Prostate gland (tissue), 2 donors: Measurements from ENCODE around the gene ACTL10. TPM values are rescaled to one million over a fixed set of nuclear protein-coding genes. Genes with fewer than 3 reads are reported as not detected.

Experiments
- DNase-seq: peaks from one replicate; pipeline ENCODE4 v3.0.0-alpha.2; 2019; ENCODE audit warnings: low spot score
- H3K27ac ChIP-seq, 2 donors: fragments of 200-600 bp; sonication (generic); 2 replicates each; pipeline ENCODE4 v1.5.1; 2017 to 2019
- H3K27me3 ChIP-seq: fragments of 200-600 bp; sonication (generic); replicated peaks from 2 replicates; pipeline ENCODE4 v1.5.1; 2019; ENCODE audit not compliant: insufficient read depth
- H3K36me3 ChIP-seq, 2 donors: fragments of 200-600 bp; sonication (generic); 1 replicate in 1 of 2; 2 replicates in 1 of 2; pipeline versions ENCODE4 v1.5.1 to v1.8.1; 2017 to 2019
- H3K4me1 ChIP-seq: fragments of 200-600 bp; sonication (generic); replicated peaks from 2 replicates; pipeline ENCODE4 v1.5.1; 2019
- H3K4me3 ChIP-seq, 2 donors: fragments of 200-600 bp; sonication (generic); 2 replicates each; pipeline ENCODE4 v1.5.1; 2017 to 2019
- H3K9me3 ChIP-seq: fragments of 200-600 bp; sonication (generic); 2 replicates; pipeline ENCODE4 v1.5.1; 2017
- CTCF ChIP-seq, 4 experiments: fragments of 200-600 bp in 2 of 4; fragments of 450-650 bp in 2 of 4; sonication (generic) in 2 of 4; IDR thresholded peaks; 1 replicate in 3 of 4; 2 replicates in 1 of 4; pipeline ENCODE4 v1.5.1; 2016 to 2019; ENCODE audit warnings: antibody characterized with exemption in 4 of 4, mild to moderate bottlenecking in 2 of 4, moderate library complexity in 2 of 4
- POLR2A ChIP-seq: fragments of 450-650 bp; IDR thresholded peaks from one replicate; pipeline ENCODE4 v1.6.1; 2016; ENCODE audit warnings: antibody characterized with exemption, mild to moderate bottlenecking
- POLR2AphosphoS5 ChIP-seq: sonication (generic); formaldehyde crosslinking; IDR thresholded peaks from one replicate; pipeline ENCODE4 v1.6.1; 2017; ENCODE audit warnings: antibody characterized with exemption
- WGBS: methylation state at CpG from one replicate; pipeline ENCODE4 v1.1.5; 2018; 5-methylcytosine and 5-hydroxymethylcytosine counted together
- intact Hi-C: fragments of 100-400 bp; cut with DNase I; formaldehyde crosslinking; loops from one replicate; pipeline ENCODE4 v1.14.2; 2022
- total RNA-seq, 2 donors: library from RNA; depleted of rRNA; stranded (reverse); fragments of >200 nt; gene quantifications; one replicate each; pipeline ENCODE4 v1.1.0, GENCODE V29; 2016

ACTL10 gene
- total RNA-seq, 2 donors from 2014 or later = 7.9 to 8.5 TPM

DNA sequence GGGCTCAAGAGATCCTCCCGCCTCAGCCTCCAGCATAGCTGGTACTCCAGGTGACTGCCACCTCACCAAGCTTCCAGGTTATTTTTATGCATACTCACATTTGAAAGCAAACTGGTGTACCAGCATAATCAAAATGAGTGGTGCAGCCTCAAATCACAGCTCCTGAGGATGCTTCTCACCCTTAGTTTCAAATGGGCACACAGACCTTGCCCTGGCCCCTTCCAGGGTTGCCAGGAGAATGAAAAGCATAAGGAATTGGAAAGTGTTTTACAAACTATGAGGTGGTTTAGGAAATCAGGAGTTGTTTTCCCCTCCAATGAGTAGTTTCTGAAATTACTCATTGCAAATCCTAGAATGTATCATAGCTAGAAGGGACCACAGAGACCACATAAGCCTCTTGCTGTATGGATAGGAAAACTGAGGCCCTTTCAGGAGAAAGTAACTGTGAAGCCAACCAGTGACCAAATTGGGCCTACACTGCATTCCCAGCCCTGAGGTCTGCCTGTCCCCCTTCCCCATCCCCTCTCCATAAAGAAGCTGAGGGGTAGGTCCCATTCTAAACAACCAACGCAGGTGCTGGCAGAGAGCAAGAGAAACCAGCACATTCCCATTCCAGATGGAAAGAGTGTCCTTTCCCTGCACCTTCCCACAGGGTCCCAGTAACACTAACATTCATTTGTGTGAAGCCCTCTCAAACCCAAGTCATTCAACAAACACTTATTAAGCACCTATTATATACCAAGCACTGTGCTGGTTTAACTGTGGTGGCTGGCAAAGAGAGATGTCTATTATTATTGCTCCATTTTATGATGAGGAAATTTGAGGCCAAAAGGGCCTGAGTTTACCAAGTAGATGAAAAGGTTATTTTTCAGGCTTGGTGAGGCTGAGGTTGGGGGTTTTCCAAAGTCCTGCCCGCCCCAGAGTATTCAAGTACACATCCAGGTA, 21.5 kb downstream of the ACTL10 start:
- intact Hi-C loops = no loop called here
- no peaks in the 10 kb centered on the region for H3K4me1 ChIP-seq
- H3K9me3 ChIP-seq = no peaks in the 10 kb centered on the region
- WGBS = 84% methylated on average over 3 of the region's 3 CpGs
- H3K4me3 ChIP-seq = no peak overlapping the region
- H3K27ac ChIP-seq = no peak overlapping the region
- no peaks in the 10 kb centered on the region for H3K27me3 ChIP-seq
- no peak for TF ChIP-seq POLR2A
- H3K36me3 ChIP-seq = no peaks in the 10 kb centered on the region
- DNase-seq = no peak

DNA sequence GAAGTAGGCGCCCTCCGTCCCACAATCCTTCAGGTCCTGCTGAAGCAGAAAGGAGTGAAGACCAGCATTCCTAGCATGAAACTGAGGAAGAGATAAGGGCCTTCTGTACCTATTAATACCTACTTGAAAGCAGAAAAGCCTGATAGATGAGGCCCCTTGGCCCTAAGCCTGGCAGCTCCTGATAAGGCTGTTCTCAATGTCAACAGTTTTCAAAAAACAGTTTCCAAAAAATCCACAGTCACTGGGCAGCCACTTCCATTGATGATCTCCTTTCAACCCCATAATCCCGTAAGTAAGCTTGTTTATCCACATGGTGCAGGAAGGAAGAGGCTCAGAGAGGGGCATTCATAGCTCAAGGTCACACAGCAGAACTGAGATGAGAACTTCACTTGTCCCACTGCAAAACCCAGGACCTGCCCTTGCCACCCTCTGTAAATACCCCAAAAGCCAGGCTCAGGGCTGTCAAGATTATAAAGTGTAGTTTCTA, 22.2 kb downstream of the ACTL10 start:
- DNase-seq = no peak
- TF ChIP-seq CTCF (IDR thresholded peaks at IDR 0.05) = no peak
- no peak for TF ChIP-seq POLR2A
- no peak for TF ChIP-seq POLR2AphosphoS5
- Histone ChIP-seq H3K4me1 (no peaks in the 10 kb centered on the region), H3K36me3 (no peaks in the 10 kb centered on the region), H3K27me3 (no peaks in the 10 kb centered on the region), H3K27ac (no peak overlapping the region), H3K4me3 (no peak overlapping the region), H3K9me3 (no peaks in the 10 kb centered on the region)
- intact Hi-C loops = no loop called here
- WGBS = 81% methylated on average over 3 of the region's 3 CpGs

- Histone ChIP-seq H3K27ac (no peak overlapping the region), H3K36me3 (no peaks in the 10 kb centered on the region), H3K27me3 (no peaks in the 10 kb centered on the region), H3K4me3 (no peak overlapping the region), H3K4me1 (no peaks in the 10 kb centered on the region), H3K9me3 (no peaks in the 10 kb centered on the region)
- intact Hi-C loops = no loop called here
- no peak for DNase-seq
- TF ChIP-seq CTCF (IDR thresholded peaks at IDR 0.05) (no peak), POLR2A (no peak), POLR2AphosphoS5 (no peak)
- WGBS = 100% methylated on average over 1 of the region's 1 CpG
Measured at GRCh38 chr20:33689493-33689892, 22.8 kb downstream of the ACTL10 start.

GRCh38 chr20:33689973-33690372, 23.2 kb downstream of the ACTL10 start:
- intact Hi-C loops = no loop called here
- 52% methylated on average over 4 of the region's 4 CpGs for WGBS
- no peaks in the 10 kb centered on the region for H3K36me3 ChIP-seq
- H3K4me3 ChIP-seq = no peak overlapping the region
- H3K9me3 ChIP-seq = no peaks in the 10 kb centered on the region
- H3K4me1 ChIP-seq = no peaks in the 10 kb centered on the region
- H3K27ac ChIP-seq = no peak overlapping the region
- H3K27me3 ChIP-seq = no peaks in the 10 kb centered on the region
- no peak for TF ChIP-seq POLR2A
- TF ChIP-seq POLR2AphosphoS5 = no peak
- no peak for TF ChIP-seq CTCF (IDR thresholded peaks at IDR 0.05)
- DNase-seq = no peak

DNA sequence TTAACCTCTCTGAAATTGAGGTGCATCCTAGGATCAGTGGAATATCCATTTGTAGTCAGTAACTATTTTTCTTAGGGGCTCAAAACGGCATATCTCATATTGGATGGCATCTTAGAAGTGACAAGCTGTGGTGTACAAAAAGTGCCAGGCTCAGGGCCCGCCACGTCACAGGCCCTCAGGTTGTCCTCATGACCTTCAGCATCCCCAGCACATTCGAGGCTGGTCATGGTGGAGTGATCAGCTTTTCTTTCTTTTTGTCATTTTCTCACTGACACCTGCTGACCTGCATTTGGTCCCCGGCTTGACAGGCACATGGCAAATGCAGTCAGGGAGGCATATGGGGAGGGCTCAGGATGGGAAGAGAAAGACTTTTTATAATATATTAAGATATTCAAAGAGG, 26.5 kb downstream of the ACTL10 start:
- DNase-seq = no peak
- Histone ChIP-seq H3K9me3 (no peaks in the 10 kb centered on the region), H3K27ac (no peak overlapping the region), H3K4me1 (no peaks in the 10 kb centered on the region), H3K4me3 (no peak overlapping the region), H3K36me3 (no peaks in the 10 kb centered on the region), H3K27me3 (no peaks in the 10 kb centered on the region)
- TF ChIP-seq CTCF (IDR thresholded peaks at IDR 0.05) (no peak), POLR2A (no peak), POLR2AphosphoS5 (no peak)
- WGBS = 85% methylated on average over 5 of the region's 5 CpGs
- intact Hi-C loops = no loop called here
